GM23248 (cell line): Measurements from ENCODE around the gene ZDHHC22. TPM values are rescaled to one million over a fixed set of nuclear protein-coding genes. Genes with fewer than 3 reads are reported as not detected.

Experiments used
- DNase-seq: peaks from one replicate; pipeline ENCODE4 v3.0.0-alpha.2; 2015
- H2AFZ ChIP-seq: fragments of 200-600 bp; sonication (generic); 2 replicates; pipeline ENCODE4 v1.6.1; 2016; ENCODE audit warnings: antibody characterized with exemption
- H3F3A ChIP-seq: fragments of 200-600 bp; sonication (generic); 2 replicates; pipeline ENCODE4 v1.6.1; 2016; ENCODE audit warnings: mild to moderate bottlenecking, antibody characterized with exemption, mixed run types; ENCODE audit not compliant: insufficient read depth
- H3K27ac ChIP-seq: fragments of 200-600 bp; sonication (generic); 2 replicates; pipeline ENCODE4 v1.5.1; 2016; ENCODE audit warnings: mild to moderate bottlenecking
- H3K27me3 ChIP-seq: fragments of 200-600 bp; sonication (generic); replicated peaks from 2 replicates; pipeline ENCODE4 v1.6.1; 2016; ENCODE audit warnings: mild to moderate bottlenecking; ENCODE audit not compliant: insufficient read depth
- H3K36me3 ChIP-seq: fragments of 200-600 bp; sonication (generic); 2 replicates; pipeline ENCODE4 v1.6.1; 2016; ENCODE audit warnings: low read depth, mild to moderate bottlenecking
- H3K4me1 ChIP-seq: fragments of 200-600 bp; sonication (generic); 2 replicates; pipeline ENCODE4 v1.6.1; 2016; ENCODE audit warnings: mild to moderate bottlenecking; ENCODE audit not compliant: insufficient read depth
- H3K4me2 ChIP-seq: fragments of 200-600 bp; sonication (generic); one replicate; pipeline ENCODE4 v1.6.1; 2016; ENCODE audit warnings: mild to moderate bottlenecking; ENCODE audit not compliant: unreplicated experiment
- H3K4me3 ChIP-seq: fragments of 200-600 bp; sonication (generic); 2 replicates; pipeline ENCODE4 v1.5.1; 2016; ENCODE audit warnings: mild to moderate bottlenecking
- H3K79me2 ChIP-seq: fragments of 200-600 bp; sonication (generic); 2 replicates; pipeline ENCODE4 v1.6.1; 2016; ENCODE audit warnings: mild to moderate bottlenecking; ENCODE audit not compliant: insufficient read depth
- H3K9ac ChIP-seq: fragments of 200-600 bp; sonication (generic); 2 replicates; pipeline ENCODE4 v1.6.1; 2016; ENCODE audit warnings: mild to moderate bottlenecking
- H3K9me2 ChIP-seq: fragments of 200-600 bp; sonication (generic); 2 replicates; pipeline ENCODE4 v1.6.1; 2016; ENCODE audit warnings: mixed run types, mild to moderate bottlenecking, moderate library complexity; ENCODE audit not compliant: insufficient read depth
- H3K9me3 ChIP-seq: fragments of 200-600 bp; sonication (generic); one replicate; pipeline ENCODE4 v1.6.1; 2017; ENCODE audit warnings: low read depth
- H4K20me1 ChIP-seq: fragments of 200-600 bp; sonication (generic); 2 replicates; pipeline ENCODE4 v1.6.0; 2016; ENCODE audit not compliant: insufficient read depth
- EZH2 ChIP-seq: fragments of 200-600 bp; sonication (generic); IDR thresholded peaks from 2 replicates; pipeline ENCODE4 v1.6.1; 2018; ENCODE audit warnings: antibody characterized with exemption, mild to moderate bottlenecking; ENCODE audit not compliant: insufficient read depth, poor library complexity, severe bottlenecking
- EZH2phosphoT487 ChIP-seq: fragments of 200-600 bp; sonication (generic); IDR thresholded peaks from 2 replicates; pipeline ENCODE4 v1.6.1; 2018; ENCODE audit warnings: antibody characterized with exemption, moderate library complexity, mild to moderate bottlenecking, low read depth; ENCODE audit not compliant: insufficient read depth
- WGBS, 2 experiments: methylation state at CpG; one replicate each; pipeline ENCODE4 v1.1.6; 2015 to 2017; ENCODE audit warnings: low lambda C conversion rate in 2 of 2, low coverage in 1 of 2; ENCODE audit errors: missing lambda C conversion rate in 2 of 2; 5-methylcytosine and 5-hydroxymethylcytosine counted together
- in situ Hi-C: fragments of 300-500 bp; cut with MboI; formaldehyde crosslinking; loops from 2 replicates; pipeline ENCODE4 v1.15.0; 2020
- polyA plus RNA-seq: library from polyadenylated mRNA; unstranded; fragments of >200 nt; fragmentation: Nextera tagmentation; extraction: Ambion mirVana; gene quantifications from 2 replicates; pipeline ENCODE4 v1.2.1, GENCODE V29; 2016
- total RNA-seq: library from RNA; depleted of rRNA; stranded (reverse); fragments of >200 nt; shearing (Covaris generic); gene quantifications from 2 replicates; pipeline ENCODE4 v1.2.3, GENCODE V29; 2014

ZDHHC22 gene
- total and polyA plus RNA-seq, 2 experiments from 2014 or later, result not detected

GRCh38 chr14:77124345-77125280 lies 17.0 kb downstream of the ZDHHC22 start:
- peak overlapping the region; percentile 79 for H3K4me3 ChIP-seq
- no peaks in the 10 kb centered on the region for H3K79me2 ChIP-seq
- in situ Hi-C loops, result no loop called here
- H3K9me3 ChIP-seq, result no peaks in the 10 kb centered on the region
- WGBS, 2 experiments, result 8% methylated on average over 61 to 72 of the region's 73 CpGs
- peak overlapping the region; percentile 31; the same call in 1 of the 2 replicates for H3K9ac ChIP-seq
- H2AFZ ChIP-seq, result peak overlapping the region; percentile 90
- H4K20me1 ChIP-seq, result no peaks in the 10 kb centered on the region
- no peak overlapping the region for H3K27ac ChIP-seq
- H3K4me1 ChIP-seq, result no peaks in the 10 kb centered on the region
- no peak for TF ChIP-seq EZH2phosphoT487
- TF ChIP-seq EZH2, result no peak
- DNase-seq, result peak; percentile 71
- peak overlapping the region; percentile 95 for H3K4me2 ChIP-seq
- no peaks in the 10 kb centered on the region for H3F3A ChIP-seq
- H3K36me3 ChIP-seq, result no peaks in the 10 kb centered on the region
- H3K27me3 ChIP-seq, result peaks cover 11% of the 10 kb centered on the region
- H3K9me2 ChIP-seq, result no peaks in the 10 kb centered on the region

DNA sequence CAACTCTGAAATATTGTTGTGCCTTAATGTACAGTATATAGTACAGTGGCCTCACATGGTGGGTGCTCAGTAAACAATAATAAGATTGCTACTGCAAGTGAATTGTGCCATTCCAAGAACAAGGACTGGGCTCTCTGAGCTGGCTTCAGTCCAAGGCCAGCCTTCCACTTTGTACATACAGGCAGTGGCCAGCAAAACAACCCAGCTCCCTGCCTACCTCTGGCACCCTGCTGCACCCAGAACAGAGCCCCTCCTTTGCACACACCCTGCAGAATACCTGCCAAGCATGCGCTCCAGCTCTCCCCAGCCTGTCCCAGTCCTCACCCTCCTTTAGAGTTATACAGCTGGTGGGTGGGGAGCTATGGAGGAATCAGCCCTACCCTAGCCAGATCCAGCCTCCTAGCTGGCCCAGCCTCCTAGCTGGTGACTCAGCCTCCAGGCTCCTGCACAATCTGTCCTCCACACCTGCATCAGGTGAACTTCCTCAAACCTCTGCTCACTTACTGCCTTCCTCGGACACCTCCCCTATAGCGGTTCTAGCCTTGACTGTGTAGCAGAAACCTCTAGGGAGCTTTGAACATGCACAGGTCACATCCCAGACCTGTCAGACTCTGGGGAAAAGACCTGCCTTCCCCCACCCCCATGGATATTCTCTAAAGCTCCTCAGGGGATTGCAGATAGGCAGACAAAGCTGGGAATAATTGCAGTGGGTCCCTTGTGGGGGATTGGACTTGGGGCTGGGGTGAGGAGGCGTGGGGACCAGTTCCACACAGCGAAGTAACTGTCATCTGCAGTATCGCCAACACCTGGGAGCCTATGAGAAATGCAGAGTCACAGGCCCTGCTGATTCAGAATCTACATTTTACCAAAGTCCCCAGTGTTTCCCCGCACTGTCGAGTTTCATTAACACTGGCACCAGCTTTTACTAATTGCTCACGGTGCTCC lies 17.9 kb downstream of the ZDHHC22 start:
- TF ChIP-seq EZH2phosphoT487, result no peak
- no peak for TF ChIP-seq EZH2
- in situ Hi-C loops, result no loop called here
- Histone ChIP-seq H3K27me3 (peaks cover 11% of the 10 kb centered on the region), H3K4me3 (no peak overlapping the region), H3K9me3 (no peaks in the 10 kb centered on the region), H3K4me2 (no peak overlapping the region), H3K4me1 (no peaks in the 10 kb centered on the region), H3K9me2 (no peaks in the 10 kb centered on the region), H3K27ac (no peak overlapping the region), H3K79me2 (no peaks in the 10 kb centered on the region), H2AFZ (no peak overlapping the region), H4K20me1 (no peaks in the 10 kb centered on the region), H3K9ac (no peak overlapping the region), H3F3A (no peaks in the 10 kb centered on the region), H3K36me3 (no peaks in the 10 kb centered on the region)
- DNase-seq, result no peak
- WGBS, 2 experiments, result 69 to 77% methylated on average over 9 of the region's 9 CpGs

- WGBS, 2 experiments, result 84 to 88% methylated on average over 6 of the region's 6 CpGs
- no peak overlapping the region for H3K4me3 ChIP-seq
- H3K79me2 ChIP-seq, result no peaks in the 10 kb centered on the region
- H2AFZ ChIP-seq, result no peak overlapping the region
- H3K27ac ChIP-seq, result no peak overlapping the region
- no peaks in the 10 kb centered on the region for H4K20me1 ChIP-seq
- DNase-seq, result no peak
- no peak overlapping the region for H3K4me2 ChIP-seq
- in situ Hi-C loops, result no loop called here
- H3F3A ChIP-seq, result no peaks in the 10 kb centered on the region
- H3K36me3 ChIP-seq, result no peaks in the 10 kb centered on the region
- H3K4me1 ChIP-seq, result no peaks in the 10 kb centered on the region
- H3K27me3 ChIP-seq, result peaks cover 11% of the 10 kb centered on the region
- H3K9me2 ChIP-seq, result no peaks in the 10 kb centered on the region
- no peak overlapping the region for H3K9ac ChIP-seq
- H3K9me3 ChIP-seq, result no peaks in the 10 kb centered on the region
- no peak for TF ChIP-seq EZH2phosphoT487
- TF ChIP-seq EZH2, result no peak
These were observed 19.0 kb downstream of the ZDHHC22 start for GRCh38 chr14:77122526-77123125.
